Lung (tissue), 12 donors: ENCODE measurements around the gene NUP35. TPM values are rescaled to one million over a fixed set of nuclear protein-coding genes. Genes with fewer than 3 reads are reported as not detected.

Experiments
- ATAC-seq: fragments of 200-7000 bp; cut with Tn5 transposase; one replicate; pipeline ENCODE4 v1.9.1; 2020; ENCODE audit warnings: moderate number of reproducible peaks; ENCODE audit not compliant: insufficient read depth, low FRiP score
- DNase-seq, 3 donors: peaks; one replicate each; pipeline ENCODE4 v3.0.0-alpha.2; 2013 to 2017
- H3K27ac ChIP-seq, 2 donors: one replicate each; pipeline ENCODE4 v1.5.1; 2013; ENCODE audit warnings: mild to moderate bottlenecking in 2 of 2, moderate library complexity in 2 of 2, control low read depth in 1 of 2, inconsistent platforms in 1 of 2, low read depth in 1 of 2, low read length in 1 of 2
- H3K27me3 ChIP-seq, 3 donors: one replicate each; pipeline ENCODE4 v1.5.1; 2013; ENCODE audit warnings: low read length in 2 of 3; ENCODE audit not compliant: control insufficient read depth in 3 of 3, insufficient read depth in 3 of 3
- H3K36me3 ChIP-seq, 4 donors: one replicate each; pipeline ENCODE4 v1.5.1; 2013; ENCODE audit warnings: low read length in 4 of 4, mild to moderate bottlenecking in 1 of 4, moderate library complexity in 1 of 4; ENCODE audit not compliant: control insufficient read depth in 4 of 4, insufficient read depth in 4 of 4
- H3K4me1 ChIP-seq, 5 donors: one replicate each; pipeline ENCODE4 v1.5.1; 2013; ENCODE audit warnings: low read length in 5 of 5, mild to moderate bottlenecking in 2 of 5, moderate library complexity in 1 of 5; ENCODE audit not compliant: control insufficient read depth in 5 of 5, insufficient read depth in 5 of 5
- H3K4me3 ChIP-seq: one replicate; pipeline ENCODE4 v1.5.1; 2013; ENCODE audit warnings: mild to moderate bottlenecking, control low read depth, moderate library complexity
- H3K9ac ChIP-seq, 2 donors: one replicate each; pipeline ENCODE4 v1.5.1; 2013; ENCODE audit warnings: low read length in 2 of 2, control low read depth in 1 of 2; ENCODE audit not compliant: insufficient read depth in 1 of 2
- H3K9me3 ChIP-seq, 4 donors: one replicate each; pipeline ENCODE4 v1.5.1; 2013; ENCODE audit warnings: low read length in 3 of 4, mild to moderate bottlenecking in 1 of 4, moderate library complexity in 1 of 4; ENCODE audit not compliant: control insufficient read depth in 4 of 4, insufficient read depth in 3 of 4
- WGBS, 2 donors: extraction: QIAGEN DNeasy Blood & Tissue Kit; methylation state at CpG; one replicate each; pipeline ENCODE4 v1.1.7; 2013; 5-methylcytosine and 5-hydroxymethylcytosine counted together
- polyA plus RNA-seq, 2 donors: library from polyadenylated mRNA; stranded (reverse); fragments of 200-250 nt; gene quantifications; one replicate each; pipeline ENCODE4 v1.2.1, GENCODE V29; 2013
- total RNA-seq, 2 donors: library from RNA; depleted of rRNA in 1 of 2; stranded (reverse); fragments of >200 nt in 1 of 2; gene quantifications; one replicate each; pipeline ENCODE4 v1.2.1, GENCODE V29; 2014 to 2021
- TF ChIP-seq, protein P1 (sequence below): IDR thresholded peaks from 2 replicates; pipeline ENCODE4 v1.5.1; 2012; ENCODE audit warnings: mild to moderate bottlenecking; ENCODE audit errors: control extremely low read depth, extremely low read depth
- donor health status: control.
- donor health status: control.
- donor health status: Bipolar disorder and iron deficiency.
- donor health status: healthy.
- donor health status: DM: yes; HTN: yes; CAD: no.

NUP35 gene
- total and polyA plus RNA-seq, 4 donors: 9.5 to 28.0 (median 12.4) TPM

DNA sequence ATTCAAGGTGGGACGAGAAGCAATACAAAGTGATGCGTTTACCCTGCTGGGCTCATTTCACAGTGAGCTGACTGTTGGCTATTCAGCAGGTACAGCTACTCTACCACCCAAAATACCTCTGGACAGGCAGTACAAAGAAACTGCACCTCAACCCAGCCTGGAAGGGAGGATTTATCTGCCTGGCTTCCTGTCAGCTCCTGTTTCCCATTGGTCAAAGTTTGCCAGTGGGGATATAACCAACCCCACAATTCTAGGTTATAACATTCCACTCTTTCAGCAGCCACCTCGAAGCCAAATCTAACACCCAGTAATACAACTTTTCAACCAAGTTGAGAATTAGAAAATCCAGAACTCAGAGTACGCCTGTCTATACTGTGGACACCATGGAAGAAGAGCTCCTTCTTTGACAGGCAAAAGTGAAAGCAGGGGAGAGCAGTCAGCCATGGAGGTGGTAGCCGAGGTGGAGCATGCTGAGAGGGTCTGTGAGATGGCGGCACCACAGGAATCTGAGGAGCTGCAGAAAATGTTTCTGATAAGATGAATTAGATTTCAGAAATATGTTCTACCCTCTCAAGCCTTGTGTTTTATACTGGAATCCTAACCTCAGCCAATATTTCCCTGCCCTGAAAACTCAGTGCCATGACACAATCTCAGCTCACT lies 34.9 kb upstream of the NUP35 start:
- Histone ChIP-seq H3K4me3 (no peak overlapping the region), H3K4me1 (peaks cover 0 to 2% (median 0%) of the 10 kb centered on the region in 5 donors), H3K36me3 (no peaks in the 10 kb centered on the region), H3K9ac (no peak overlapping the region), H3K27me3 (no peaks in the 10 kb centered on the region), H3K9me3 (no peaks in the 10 kb centered on the region), H3K27ac (no peak overlapping the region)
- 87 to 97% methylated on average over 6 of the region's 6 CpGs for WGBS, 2 donors
- ATAC-seq: no peak
- no peak for DNase-seq
- TF ChIP-seq, protein P1, sequence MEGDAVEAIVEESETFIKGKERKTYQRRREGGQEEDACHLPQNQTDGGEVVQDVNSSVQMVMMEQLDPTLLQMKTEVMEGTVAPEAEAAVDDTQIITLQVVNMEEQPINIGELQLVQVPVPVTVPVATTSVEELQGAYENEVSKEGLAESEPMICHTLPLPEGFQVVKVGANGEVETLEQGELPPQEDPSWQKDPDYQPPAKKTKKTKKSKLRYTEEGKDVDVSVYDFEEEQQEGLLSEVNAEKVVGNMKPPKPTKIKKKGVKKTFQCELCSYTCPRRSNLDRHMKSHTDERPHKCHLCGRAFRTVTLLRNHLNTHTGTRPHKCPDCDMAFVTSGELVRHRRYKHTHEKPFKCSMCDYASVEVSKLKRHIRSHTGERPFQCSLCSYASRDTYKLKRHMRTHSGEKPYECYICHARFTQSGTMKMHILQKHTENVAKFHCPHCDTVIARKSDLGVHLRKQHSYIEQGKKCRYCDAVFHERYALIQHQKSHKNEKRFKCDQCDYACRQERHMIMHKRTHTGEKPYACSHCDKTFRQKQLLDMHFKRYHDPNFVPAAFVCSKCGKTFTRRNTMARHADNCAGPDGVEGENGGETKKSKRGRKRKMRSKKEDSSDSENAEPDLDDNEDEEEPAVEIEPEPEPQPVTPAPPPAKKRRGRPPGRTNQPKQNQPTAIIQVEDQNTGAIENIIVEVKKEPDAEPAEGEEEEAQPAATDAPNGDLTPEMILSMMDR: no peak

GRCh38 chr2:183091318-183091953 lies 32.8 kb upstream of the NUP35 start:
- no peak overlapping the region for H3K9ac ChIP-seq
- TF ChIP-seq, protein P1: no peak
- no peak overlapping the region for H3K4me3 ChIP-seq
- peaks cover 0 to 2% (median 0%) of the 10 kb centered on the region in 5 donors for H3K4me1 ChIP-seq
- ATAC-seq (no peak), DNase-seq (no peak)
- H3K27me3 ChIP-seq: no peaks in the 10 kb centered on the region
- WGBS, 2 donors: 86 to 95% methylated on average over 7 of the region's 7 CpGs
- H3K27ac ChIP-seq: no peak overlapping the region
- H3K36me3 ChIP-seq: no peaks in the 10 kb centered on the region
- H3K9me3 ChIP-seq: no peaks in the 10 kb centered on the region

GRCh38 chr2:183091954-183092345 lies 32.3 kb upstream of the NUP35 start:
- TF ChIP-seq, protein P1: no peak
- no peaks in the 10 kb centered on the region for H3K9me3 ChIP-seq
- H3K9ac ChIP-seq: no peak overlapping the region
- 91 to 94% methylated on average over 2 of the region's 2 CpGs for WGBS, 2 donors
- H3K27me3 ChIP-seq: no peaks in the 10 kb centered on the region
- H3K27ac ChIP-seq: no peak overlapping the region
- no peaks in the 10 kb centered on the region for H3K36me3 ChIP-seq
- DNase-seq: no peak
- H3K4me3 ChIP-seq: no peak overlapping the region
- peaks cover 0 to 2% (median 0%) of the 10 kb centered on the region in 5 donors for H3K4me1 ChIP-seq
- no peak for ATAC-seq
